A673 (cell line): Measurements from ENCODE around the gene AGPAT3.

Experiments used
- EZH2 ChIP-seq: fragments of 200-600 bp; sonication (generic); IDR thresholded peaks from 2 replicates; pipeline ENCODE4 v1.6.1; 2017; ENCODE audit warnings: borderline replicate concordance, low read depth, mild to moderate bottlenecking, mixed read lengths, antibody characterized with exemption, low read length; ENCODE audit not compliant: poor library complexity, severe bottlenecking
- TF ChIP-seq, protein P1 (sequence below): fragments of 300-800, 200-600 bp; sonication (generic); conservative IDR thresholded peaks from 2 replicates; pipeline ENCODE4 v1.5.1; 2017; ENCODE audit warnings: low read depth, mild to moderate bottlenecking, antibody characterized with exemption, low read length, moderate library complexity, mixed read lengths

DNA sequence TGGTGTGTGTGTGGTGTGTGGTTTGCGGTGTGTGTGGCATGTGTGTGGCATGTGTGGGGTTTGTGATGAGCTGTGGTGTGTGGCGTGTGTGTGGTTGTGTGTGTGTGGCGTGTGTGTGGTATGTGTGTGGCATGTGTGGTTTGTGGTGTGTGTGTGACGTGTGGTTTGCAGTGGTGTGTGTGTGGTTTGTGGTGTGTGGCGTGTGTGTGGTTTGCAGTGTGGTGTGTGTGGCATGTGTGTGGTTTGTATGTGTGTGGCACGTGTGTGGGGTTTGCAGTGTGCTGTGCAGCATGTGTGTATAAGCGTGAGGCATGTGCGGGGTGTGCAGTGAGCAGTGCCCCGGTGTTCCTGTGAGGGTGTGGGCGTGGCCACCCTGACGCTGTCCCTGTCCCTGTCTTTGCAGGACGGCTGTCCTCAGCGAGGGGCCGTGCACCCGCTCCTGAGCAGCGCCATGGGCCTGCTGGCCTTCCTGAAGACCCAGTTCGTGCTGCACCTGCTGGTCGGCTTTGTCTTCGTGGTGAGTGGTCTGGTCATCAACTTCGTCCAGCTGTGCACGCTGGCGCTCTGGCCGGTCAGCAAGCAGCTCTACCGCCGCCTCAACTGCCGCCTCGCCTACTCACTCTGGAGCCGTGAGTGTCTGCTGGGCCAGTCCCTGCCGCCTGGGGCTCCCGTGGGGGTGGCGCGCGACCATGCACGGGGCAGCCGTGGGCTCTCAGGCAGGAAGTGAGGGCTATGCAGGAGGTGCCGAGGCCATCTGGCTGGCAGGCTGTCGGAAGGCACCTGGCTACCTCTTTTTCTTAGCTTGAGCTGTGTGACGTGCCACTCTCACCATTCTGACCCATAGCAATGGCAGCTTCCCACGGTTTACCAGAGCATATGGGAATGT, 94.5 kb downstream of the AGPAT3 start:
- TF ChIP-seq, protein P1, sequence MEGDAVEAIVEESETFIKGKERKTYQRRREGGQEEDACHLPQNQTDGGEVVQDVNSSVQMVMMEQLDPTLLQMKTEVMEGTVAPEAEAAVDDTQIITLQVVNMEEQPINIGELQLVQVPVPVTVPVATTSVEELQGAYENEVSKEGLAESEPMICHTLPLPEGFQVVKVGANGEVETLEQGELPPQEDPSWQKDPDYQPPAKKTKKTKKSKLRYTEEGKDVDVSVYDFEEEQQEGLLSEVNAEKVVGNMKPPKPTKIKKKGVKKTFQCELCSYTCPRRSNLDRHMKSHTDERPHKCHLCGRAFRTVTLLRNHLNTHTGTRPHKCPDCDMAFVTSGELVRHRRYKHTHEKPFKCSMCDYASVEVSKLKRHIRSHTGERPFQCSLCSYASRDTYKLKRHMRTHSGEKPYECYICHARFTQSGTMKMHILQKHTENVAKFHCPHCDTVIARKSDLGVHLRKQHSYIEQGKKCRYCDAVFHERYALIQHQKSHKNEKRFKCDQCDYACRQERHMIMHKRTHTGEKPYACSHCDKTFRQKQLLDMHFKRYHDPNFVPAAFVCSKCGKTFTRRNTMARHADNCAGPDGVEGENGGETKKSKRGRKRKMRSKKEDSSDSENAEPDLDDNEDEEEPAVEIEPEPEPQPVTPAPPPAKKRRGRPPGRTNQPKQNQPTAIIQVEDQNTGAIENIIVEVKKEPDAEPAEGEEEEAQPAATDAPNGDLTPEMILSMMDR = no peak
- no peak for TF ChIP-seq EZH2
